ENCODE measurements around the gene AMOTL1. TPM values are rescaled to one million over a fixed set of nuclear protein-coding genes. Genes with fewer than 3 reads are reported as not detected.

Gene AMOTL1
- total and polyA plus RNA-seq, 12 donors: 3.0 to 26.7 (median 19.5) TPM

DNA sequence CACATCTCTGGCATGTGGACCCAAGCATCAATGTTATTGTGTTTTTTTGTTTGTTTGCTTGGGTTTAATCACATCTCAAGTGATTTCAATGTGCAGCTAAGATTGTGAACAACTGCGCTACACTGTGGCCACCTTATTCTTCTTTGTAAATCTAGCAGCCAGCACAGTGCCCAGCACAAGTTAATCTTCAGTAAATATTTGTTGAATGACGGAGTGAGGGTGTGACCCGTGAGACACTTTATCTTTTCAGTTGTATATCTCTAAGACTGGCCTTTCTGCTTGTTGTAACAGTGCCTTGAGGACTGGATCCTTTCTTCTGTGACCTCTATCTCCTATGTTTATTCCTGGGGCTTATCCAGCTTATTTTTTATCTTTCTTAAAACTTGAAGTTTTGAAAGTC lies 21.4 kb upstream of the AMOTL1 start:
- intact Hi-C loops (cut with DNase I): loop anchor here in 1 of 2 donors (10.0 kb wide), 1 partner anchor 112 kb away; no protein-coding TSS in a partner anchor
- 83 to 88% (median 84%) methylated on average over 3 of the region's 3 CpGs for WGBS, 4 donors
- no peaks in the 10 kb centered on the region for H3K9me3 ChIP-seq (replicated peaks in 1 of 3)
- no peak for DNase-seq
- H3K27ac ChIP-seq: no peak overlapping the region
- H3K36me3 ChIP-seq (replicated peaks in 1 of 2): no peaks in the 10 kb centered on the region
- TF ChIP-seq, protein P1, sequence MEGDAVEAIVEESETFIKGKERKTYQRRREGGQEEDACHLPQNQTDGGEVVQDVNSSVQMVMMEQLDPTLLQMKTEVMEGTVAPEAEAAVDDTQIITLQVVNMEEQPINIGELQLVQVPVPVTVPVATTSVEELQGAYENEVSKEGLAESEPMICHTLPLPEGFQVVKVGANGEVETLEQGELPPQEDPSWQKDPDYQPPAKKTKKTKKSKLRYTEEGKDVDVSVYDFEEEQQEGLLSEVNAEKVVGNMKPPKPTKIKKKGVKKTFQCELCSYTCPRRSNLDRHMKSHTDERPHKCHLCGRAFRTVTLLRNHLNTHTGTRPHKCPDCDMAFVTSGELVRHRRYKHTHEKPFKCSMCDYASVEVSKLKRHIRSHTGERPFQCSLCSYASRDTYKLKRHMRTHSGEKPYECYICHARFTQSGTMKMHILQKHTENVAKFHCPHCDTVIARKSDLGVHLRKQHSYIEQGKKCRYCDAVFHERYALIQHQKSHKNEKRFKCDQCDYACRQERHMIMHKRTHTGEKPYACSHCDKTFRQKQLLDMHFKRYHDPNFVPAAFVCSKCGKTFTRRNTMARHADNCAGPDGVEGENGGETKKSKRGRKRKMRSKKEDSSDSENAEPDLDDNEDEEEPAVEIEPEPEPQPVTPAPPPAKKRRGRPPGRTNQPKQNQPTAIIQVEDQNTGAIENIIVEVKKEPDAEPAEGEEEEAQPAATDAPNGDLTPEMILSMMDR (IDR thresholded peaks at IDR 0.05): no peak
- TF ChIP-seq POLR2A (IDR thresholded peaks at IDR 0.05): no peak
- H3K27me3 ChIP-seq: no peaks in the 10 kb centered on the region
- peaks cover 0 to 10% of the 10 kb centered on the region in 2 donors for H3K4me1 ChIP-seq (replicated peaks in 1 of 2)
- no peak overlapping the region for H3K4me3 ChIP-seq

DNA sequence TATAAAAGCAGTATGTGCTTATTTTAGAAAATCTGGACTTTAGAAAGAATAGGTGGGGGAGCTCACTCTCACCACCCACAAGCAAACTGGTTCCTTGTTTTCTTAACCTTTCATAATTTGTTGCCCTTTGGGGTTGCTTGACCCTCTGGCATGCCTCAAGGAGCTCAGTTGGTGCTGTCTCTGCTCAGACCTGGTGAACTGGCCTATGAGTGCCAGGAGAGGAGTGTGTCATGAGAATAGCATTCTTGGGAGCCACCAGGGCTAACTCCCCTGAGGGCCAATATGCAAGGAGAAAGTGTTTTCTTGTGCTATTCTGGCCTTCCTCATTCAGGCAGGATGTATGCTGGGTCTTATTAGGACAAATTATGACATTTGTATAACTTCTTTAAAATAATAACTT lies 21.0 kb upstream of the AMOTL1 start:
- Histone ChIP-seq H3K4me1 (replicated peaks in 1 of 2) (peaks cover 0 to 10% of the 10 kb centered on the region in 2 donors), H3K4me3 (no peak overlapping the region), H3K36me3 (replicated peaks in 1 of 2) (no peaks in the 10 kb centered on the region), H3K27ac (no peak overlapping the region), H3K27me3 (no peaks in the 10 kb centered on the region), H3K9me3 (replicated peaks in 1 of 3) (no peaks in the 10 kb centered on the region)
- intact Hi-C loops (cut with DNase I): loop anchor here in 1 of 2 donors (10.0 kb wide), 1 partner anchor 112 kb away; no protein-coding TSS in a partner anchor
- no peak for DNase-seq
- TF ChIP-seq POLR2A (IDR thresholded peaks at IDR 0.05): no peak
- TF ChIP-seq, protein P1 (IDR thresholded peaks at IDR 0.05): no peak

DNA sequence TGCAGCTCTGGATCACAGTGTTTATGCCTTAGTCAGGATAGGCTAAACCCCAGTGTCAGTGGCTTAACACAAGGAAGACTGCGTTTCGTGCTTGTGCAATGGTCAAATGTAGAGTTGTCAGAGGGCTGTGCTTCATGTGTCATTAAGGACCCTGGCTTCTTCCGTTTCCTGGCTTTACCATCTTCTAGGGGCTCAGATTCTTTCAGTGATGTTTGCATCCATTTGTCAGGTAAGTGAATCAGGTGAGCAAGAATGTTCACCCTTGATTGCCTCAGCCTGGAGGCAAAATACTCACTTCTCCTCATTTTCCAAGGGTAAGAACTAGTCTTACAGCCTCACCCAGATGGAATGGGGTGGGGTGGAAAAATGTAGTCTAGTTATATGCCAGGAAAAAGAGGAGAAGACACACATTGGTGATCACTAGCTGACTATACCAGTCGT lies 20.5 kb upstream of the AMOTL1 start:
- no peaks in the 10 kb centered on the region for H3K9me3 ChIP-seq (replicated peaks in 1 of 3)
- TF ChIP-seq, protein P1 (IDR thresholded peaks at IDR 0.05): no peak
- no peak for TF ChIP-seq POLR2A (IDR thresholded peaks at IDR 0.05)
- H3K36me3 ChIP-seq (replicated peaks in 1 of 2): no peaks in the 10 kb centered on the region
- H3K4me3 ChIP-seq: no peak overlapping the region
- peaks cover 0 to 10% of the 10 kb centered on the region in 2 donors for H3K4me1 ChIP-seq (replicated peaks in 1 of 2)
- 87 to 95% (median 90%) methylated on average over 4 of the region's 4 CpGs for WGBS, 4 donors
- intact Hi-C loops (cut with DNase I): loop anchor here in 1 of 2 donors (10.0 kb wide), 1 partner anchor 113 kb away; no protein-coding TSS in a partner anchor
- no peak for DNase-seq
- H3K27ac ChIP-seq: no peak overlapping the region
- H3K27me3 ChIP-seq: no peaks in the 10 kb centered on the region

DNA sequence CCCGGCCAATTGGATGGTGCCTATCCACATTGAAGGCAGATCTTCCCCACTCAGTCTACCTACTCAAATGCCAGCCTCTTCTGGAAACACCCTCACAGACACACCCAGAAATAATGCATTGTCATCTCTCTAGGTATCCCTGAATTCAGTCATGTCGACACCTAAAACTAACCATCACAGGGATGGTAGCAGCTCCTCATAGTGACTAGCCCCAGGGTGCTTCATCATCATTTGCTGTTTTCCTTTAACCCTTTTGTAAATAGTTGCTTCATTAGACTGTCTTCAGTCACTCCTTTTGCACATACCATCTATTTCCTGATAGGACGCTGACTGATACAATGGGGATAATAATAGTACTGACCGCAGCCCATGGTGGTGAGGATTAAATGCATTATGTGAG lies 18.8 kb upstream of the AMOTL1 start:
- no peak for TF ChIP-seq POLR2A (IDR thresholded peaks at IDR 0.05)
- TF ChIP-seq, protein P1 (IDR thresholded peaks at IDR 0.05): no peak
- 90 to 95% (median 94%) methylated on average over 4 of the region's 4 CpGs for WGBS, 4 donors
- no peaks in the 10 kb centered on the region for H3K9me3 ChIP-seq (replicated peaks in 1 of 3)
- H3K36me3 ChIP-seq (replicated peaks in 1 of 2): no peaks in the 10 kb centered on the region
- H3K4me3 ChIP-seq: no peak overlapping the region
- intact Hi-C loops (cut with DNase I): loop anchor here in 1 of 2 donors (10.0 kb wide), 1 partner anchor 115 kb away; no protein-coding TSS in a partner anchor
- DNase-seq: no peak
- H3K4me1 ChIP-seq (replicated peaks in 1 of 2): peaks cover 0 to 10% of the 10 kb centered on the region in 2 donors
- H3K27ac ChIP-seq: no peak overlapping the region
- no peaks in the 10 kb centered on the region for H3K27me3 ChIP-seq

All from adrenal gland (tissue), 12 donors.